Measurements from ENCODE around the gene CXCL3. TPM values are rescaled to one million over a fixed set of nuclear protein-coding genes. Genes with fewer than 3 reads are reported as not detected.

Gene CXCL3
- total RNA-seq, 1 donor from 2014 or later, result not detected

GRCh38 chr4:74038086-74038424 is 434 bp downstream of the CXCL3 start:
- DNase-seq (no peak), ATAC-seq (ENCODE audit: low read depth) (no peak)
- TF ChIP-seq, protein P1, sequence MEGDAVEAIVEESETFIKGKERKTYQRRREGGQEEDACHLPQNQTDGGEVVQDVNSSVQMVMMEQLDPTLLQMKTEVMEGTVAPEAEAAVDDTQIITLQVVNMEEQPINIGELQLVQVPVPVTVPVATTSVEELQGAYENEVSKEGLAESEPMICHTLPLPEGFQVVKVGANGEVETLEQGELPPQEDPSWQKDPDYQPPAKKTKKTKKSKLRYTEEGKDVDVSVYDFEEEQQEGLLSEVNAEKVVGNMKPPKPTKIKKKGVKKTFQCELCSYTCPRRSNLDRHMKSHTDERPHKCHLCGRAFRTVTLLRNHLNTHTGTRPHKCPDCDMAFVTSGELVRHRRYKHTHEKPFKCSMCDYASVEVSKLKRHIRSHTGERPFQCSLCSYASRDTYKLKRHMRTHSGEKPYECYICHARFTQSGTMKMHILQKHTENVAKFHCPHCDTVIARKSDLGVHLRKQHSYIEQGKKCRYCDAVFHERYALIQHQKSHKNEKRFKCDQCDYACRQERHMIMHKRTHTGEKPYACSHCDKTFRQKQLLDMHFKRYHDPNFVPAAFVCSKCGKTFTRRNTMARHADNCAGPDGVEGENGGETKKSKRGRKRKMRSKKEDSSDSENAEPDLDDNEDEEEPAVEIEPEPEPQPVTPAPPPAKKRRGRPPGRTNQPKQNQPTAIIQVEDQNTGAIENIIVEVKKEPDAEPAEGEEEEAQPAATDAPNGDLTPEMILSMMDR (IDR thresholded peaks at IDR 0.05), result no peak
- intact Hi-C loops (cut with micrococcal nuclease), result no loop called here
- ChIA-PET CTCF (no interaction called here), POLR2A (no interaction called here)
- H3K4me1 Mint-ChIP-seq, result peaks cover 17% of the 10 kb centered on the region
- H3K36me3 Mint-ChIP-seq (ENCODE audit: low read depth), result no peaks in the 10 kb centered on the region
- H3K9me3 Mint-ChIP-seq, result no peaks in the 10 kb centered on the region
- peak overlapping the region; percentile 75 for H3K4me3 Mint-ChIP-seq
- peaks cover 40% of the 10 kb centered on the region for H3K27me3 Mint-ChIP-seq
- no peak overlapping the region for H3K27ac Mint-ChIP-seq

DNA sequence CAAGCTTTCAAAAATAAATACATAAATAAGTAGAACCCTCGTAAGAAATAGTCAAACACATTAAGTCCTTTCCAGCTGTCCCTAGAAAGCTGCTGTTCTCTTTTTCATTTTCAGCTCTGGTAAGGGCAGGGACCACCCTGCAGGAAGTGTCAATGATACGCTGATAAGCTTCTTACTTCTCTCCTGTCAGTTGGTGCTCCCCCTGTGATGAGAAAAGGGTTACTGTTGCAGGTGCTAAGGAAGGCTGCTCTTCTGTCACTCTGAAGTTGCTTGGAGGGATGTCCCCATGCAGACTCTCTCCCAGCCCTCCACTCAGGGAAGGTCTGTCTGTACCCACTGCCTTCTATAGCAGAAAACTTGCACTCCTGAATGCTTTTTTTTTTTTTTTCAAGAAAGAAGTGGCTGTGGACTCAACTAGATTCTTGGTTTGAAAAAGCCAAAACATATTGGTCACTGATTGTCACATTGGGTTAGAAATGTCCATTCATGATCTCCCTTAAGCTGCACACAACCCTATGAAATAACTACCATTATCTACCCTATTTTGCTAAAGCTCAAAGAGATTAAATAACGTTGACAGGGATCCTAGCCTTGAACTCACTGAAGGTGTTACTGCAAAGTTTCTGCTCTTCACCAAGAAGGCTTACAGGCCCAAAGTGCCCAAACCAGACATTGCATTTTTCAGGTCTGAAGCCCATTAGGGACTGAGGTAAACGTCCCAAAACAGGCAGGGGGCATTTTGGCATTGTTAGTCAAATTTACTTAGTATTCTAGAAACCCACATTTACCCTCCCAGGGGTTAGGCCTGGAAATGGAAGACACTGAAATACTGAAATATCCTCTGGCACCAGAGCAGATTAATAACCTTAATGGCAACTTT is 1.2 kb downstream of the CXCL3 start:
- no peaks in the 10 kb centered on the region for H3K9me3 Mint-ChIP-seq
- DNase-seq (no peak), ATAC-seq (ENCODE audit: low read depth) (no peak)
- H3K27me3 Mint-ChIP-seq, result peaks cover 46% of the 10 kb centered on the region
- no peak overlapping the region for H3K27ac Mint-ChIP-seq
- intact Hi-C loops (cut with micrococcal nuclease), result no loop called here
- no peaks in the 10 kb centered on the region for H3K36me3 Mint-ChIP-seq (ENCODE audit: low read depth)
- ChIA-PET POLR2A (no interaction called here), CTCF (no interaction called here)
- TF ChIP-seq, protein P1 (IDR thresholded peaks at IDR 0.05), result no peak
- peak overlapping the region; percentile 75 for H3K4me3 Mint-ChIP-seq
- peaks cover 17% of the 10 kb centered on the region for H3K4me1 Mint-ChIP-seq

- no peaks in the 10 kb centered on the region for H3K36me3 Mint-ChIP-seq (ENCODE audit: low read depth)
- peaks cover 9% of the 10 kb centered on the region for H3K4me1 Mint-ChIP-seq
- CTCF ChIA-PET, result no interaction called here
- peaks cover 1% of the 10 kb centered on the region for H3K9me3 Mint-ChIP-seq
- H3K4me3 Mint-ChIP-seq, result no peak overlapping the region
- no peak overlapping the region for H3K27ac Mint-ChIP-seq
- peaks cover 28% of the 10 kb centered on the region for H3K27me3 Mint-ChIP-seq
- no peak for DNase-seq
- intact Hi-C loops (cut with micrococcal nuclease), result no loop called here
- POLR2A ChIA-PET, result no interaction called here
- ATAC-seq (ENCODE audit: low read depth), result no peak
- TF ChIP-seq, protein P1 (IDR thresholded peaks at IDR 0.05), result no peak
These were observed 4.8 kb downstream of the CXCL3 start for GRCh38 chr4:74033739-74034138.

DNA sequence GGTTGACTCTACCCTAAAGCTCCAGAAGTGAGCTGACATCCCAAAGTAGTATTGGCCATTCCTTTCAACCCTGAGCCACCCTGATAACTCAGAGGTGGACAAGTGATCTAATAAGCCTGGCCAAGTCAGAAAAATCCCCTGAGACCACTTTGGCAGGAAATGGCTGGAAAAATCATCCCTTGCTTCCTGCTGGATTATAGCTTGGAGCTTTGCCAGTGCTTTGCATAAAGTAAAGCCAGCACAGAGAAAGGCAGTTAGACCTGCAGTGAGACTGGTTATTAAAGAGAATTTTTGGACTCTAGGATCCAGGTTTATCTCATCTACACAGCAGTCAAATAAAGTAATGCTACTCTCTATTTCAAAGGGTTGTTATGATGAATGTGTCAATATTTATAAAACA is 6.4 kb downstream of the CXCL3 start:
- Mint-ChIP-seq H3K27ac (no peak overlapping the region), H3K4me3 (no peak overlapping the region), H3K4me1 (no peaks in the 10 kb centered on the region), H3K36me3 (ENCODE audit: low read depth) (no peaks in the 10 kb centered on the region), H3K27me3 (peaks cover 18% of the 10 kb centered on the region), H3K9me3 (peaks cover 4% of the 10 kb centered on the region)
- intact Hi-C loops (cut with micrococcal nuclease), result no loop called here
- DNase-seq (no peak), ATAC-seq (ENCODE audit: low read depth) (no peak)
- TF ChIP-seq, protein P1 (IDR thresholded peaks at IDR 0.05), result no peak
- POLR2A ChIA-PET, result no interaction called here
- CTCF ChIA-PET, result no interaction called here

DNA sequence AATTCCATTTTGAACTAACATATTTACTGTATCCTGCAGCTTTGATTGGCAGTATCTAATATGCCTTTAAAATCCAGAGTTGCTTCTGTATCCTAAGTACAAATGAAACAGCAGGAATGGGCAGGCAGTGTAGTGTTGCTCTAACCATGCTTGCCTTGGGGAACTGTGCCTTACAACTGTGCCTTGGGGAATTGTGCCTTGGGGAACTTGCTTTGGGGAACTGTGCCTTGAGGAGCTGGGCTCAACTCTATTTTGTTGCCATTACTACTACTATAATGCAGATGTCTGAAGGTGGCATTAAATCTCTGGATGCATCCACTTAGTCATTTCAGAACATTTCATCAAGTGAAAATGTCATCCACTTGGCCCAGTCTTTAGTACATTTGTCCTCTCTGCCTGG is 6.9 kb downstream of the CXCL3 start:
- ChIA-PET POLR2A (no interaction called here), CTCF (no interaction called here)
- TF ChIP-seq, protein P1 (IDR thresholded peaks at IDR 0.05), result no peak
- peaks cover 4% of the 10 kb centered on the region for H3K9me3 Mint-ChIP-seq
- H3K27me3 Mint-ChIP-seq, result peaks cover 17% of the 10 kb centered on the region
- no peak for ATAC-seq (ENCODE audit: low read depth)
- H3K36me3 Mint-ChIP-seq (ENCODE audit: low read depth), result no peaks in the 10 kb centered on the region
- H3K4me3 Mint-ChIP-seq, result no peak overlapping the region
- DNase-seq, result no peak
- intact Hi-C loops (cut with micrococcal nuclease), result no loop called here
- no peak overlapping the region for H3K27ac Mint-ChIP-seq
- no peaks in the 10 kb centered on the region for H3K4me1 Mint-ChIP-seq

All from activated B cell treated with CpG ODN at 0.5 μM for 24 hours (primary cell).